Liver (tissue), 3 donors: ENCODE data around the gene SMIM36.

ENCODE experiments used
- ATF3 ChIP-seq: IDR thresholded peaks from 2 replicates; pipeline ENCODE4 v1.6.1; 2016; ENCODE audit warnings: antibody characterized with exemption
- CTCF ChIP-seq: fragments of 150-350 bp; IDR thresholded peaks from 2 replicates; pipeline ENCODE4 v1.5.1; 2017; ENCODE audit warnings: improper control_type of control experiment, low read depth, low read length; ENCODE audit not compliant: missing input control
- FOXA1 ChIP-seq: IDR thresholded peaks from 2 replicates; pipeline ENCODE4 v1.6.1; 2016; ENCODE audit warnings: antibody characterized with exemption
- HNF4A ChIP-seq, 2 donors: conservative IDR thresholded peaks; 2 replicates each; pipeline ENCODE4 v1.6.1; 2016; ENCODE audit warnings: antibody characterized with exemption in 2 of 2, mild to moderate bottlenecking in 2 of 2
- MAX ChIP-seq: IDR thresholded peaks from 2 replicates; pipeline ENCODE4 v1.6.1; 2016; ENCODE audit warnings: antibody characterized with exemption
- REST ChIP-seq: IDR thresholded peaks from 2 replicates; pipeline ENCODE4 v1.6.1; 2016; ENCODE audit warnings: antibody characterized with exemption, mild to moderate bottlenecking
- SP1 ChIP-seq: IDR thresholded peaks from 2 replicates; pipeline ENCODE4 v1.6.1; 2018; ENCODE audit warnings: antibody characterized with exemption, mild to moderate bottlenecking
- donor health status: healthy.
- donor health status: healthy.

GRCh38 chr17:55407641-55408566 lies 103.3 kb downstream of the SMIM36 start:
- TF ChIP-seq CTCF (no peak), SP1 (peak; percentile 39), REST (peak; percentile 28), MAX (no peak), HNF4A (conservative IDR thresholded peaks at IDR 0.05) (peak; percentile 76 to 80), ATF3 (no peak), FOXA1 (peak; percentile 18)
